LNCaP clone FGC (cell line): Measurements from ENCODE around the gene SLC38A6.

Experiments used
- DNase-seq: peaks from one replicate; pipeline ENCODE4 v3.0.0-alpha.2; 2011; ENCODE audit warnings: low read depth
- H3K4me3 ChIP-seq: 2 replicates; pipeline ENCODE4 v1.5.1; 2011; ENCODE audit warnings: mild to moderate bottlenecking, low read depth, low read length, control low read depth
- CTCF ChIP-seq: IDR thresholded peaks from 2 replicates; pipeline ENCODE4 v1.5.1; 2012; ENCODE audit warnings: mild to moderate bottlenecking; ENCODE audit not compliant: control insufficient read depth, insufficient read depth; ENCODE audit errors: extremely low read depth

Gene SLC38A6

GRCh38 chr14:60989599-60989998, 8.6 kb downstream of the SLC38A6 start:
- TF ChIP-seq CTCF: no peak
- DNase-seq: no peak
- no peak overlapping the region for H3K4me3 ChIP-seq

GRCh38 chr14:60998617-60999016, 17.6 kb downstream of the SLC38A6 start:
- no peak overlapping the region for H3K4me3 ChIP-seq
- DNase-seq: no peak
- TF ChIP-seq CTCF: no peak

GRCh38 chr14:60999536-60999935, 18.5 kb downstream of the SLC38A6 start:
- no peak overlapping the region for H3K4me3 ChIP-seq
- TF ChIP-seq CTCF: no peak
- no peak for DNase-seq

GRCh38 chr14:61003571-61003970, 22.5 kb downstream of the SLC38A6 start:
- no peak for DNase-seq
- TF ChIP-seq CTCF: no peak

GRCh38 chr14:61019537-61019936, 38.5 kb downstream of the SLC38A6 start:
- no peak for TF ChIP-seq CTCF
- H3K4me3 ChIP-seq: no peak overlapping the region
- DNase-seq: no peak

More at GRCh38 chr14:61003571-61003970, 22.5 kb downstream of the SLC38A6 start:
- no peak overlapping the region for H3K4me3 ChIP-seq

- peak; percentile 77 for TF ChIP-seq CTCF
- H3K4me3 ChIP-seq: no peak overlapping the region
- DNase-seq: peak; percentile 75
These were observed 44.5 kb downstream of the SLC38A6 start for GRCh38 chr14:61025251-61026223.

GRCh38 chr14:61026526-61026925, 45.5 kb downstream of the SLC38A6 start:
- H3K4me3 ChIP-seq: no peak overlapping the region
- TF ChIP-seq CTCF: no peak
- no peak for DNase-seq
